Lower leg skin (tissue), 4 donors: ENCODE results near the gene INPP4B. TPM values are rescaled to one million over a fixed set of nuclear protein-coding genes. Genes with fewer than 3 reads are reported as not detected.

ENCODE experiments used
- DNase-seq, 2 donors: peaks; one replicate each; pipeline ENCODE4 v3.0.0-alpha.2; 2019; ENCODE audit warnings: low spot score in 2 of 2
- H3K4me3 ChIP-seq: fragments of 200-600 bp; sonication (generic); 2 replicates; pipeline ENCODE4 v1.5.1; 2017; ENCODE audit warnings: mild to moderate bottlenecking, low read depth; ENCODE audit not compliant: poor library complexity, severe bottlenecking
- POLR2A ChIP-seq, 2 donors: fragments of 450-650 bp; IDR thresholded peaks; one replicate each; pipeline ENCODE4 v1.6.1; 2016 to 2017; ENCODE audit warnings: antibody characterized with exemption in 2 of 2, mild to moderate bottlenecking in 1 of 2, moderate library complexity in 1 of 2
- WGBS, 2 donors: methylation state at CpG; one replicate each; pipeline ENCODE4 v1.1.5; 2018; 5-methylcytosine and 5-hydroxymethylcytosine counted together
- intact Hi-C: fragments of 100-400 bp; cut with DNase I; formaldehyde crosslinking; loops from one replicate; pipeline ENCODE4 v1.15.0; 2023; ENCODE audit warnings: low total_unique reads
- total RNA-seq, 4 donors: library from RNA; depleted of rRNA; stranded (reverse); fragments of >200 nt; gene quantifications; one replicate each; pipeline ENCODE4 v1.1.0, GENCODE V29; 2016
- TF ChIP-seq, protein P1 (sequence below), 3 donors: fragments of 450-650 bp; IDR thresholded peaks; one replicate each; pipeline ENCODE4 v1.5.1; 2016; ENCODE audit warnings: antibody characterized with exemption in 3 of 3, mild to moderate bottlenecking in 3 of 3, moderate library complexity in 2 of 3

Gene INPP4B
- total RNA-seq, 4 donors from 2014 or later, result 7.6 to 18.5 (median 17.6) TPM

DNA sequence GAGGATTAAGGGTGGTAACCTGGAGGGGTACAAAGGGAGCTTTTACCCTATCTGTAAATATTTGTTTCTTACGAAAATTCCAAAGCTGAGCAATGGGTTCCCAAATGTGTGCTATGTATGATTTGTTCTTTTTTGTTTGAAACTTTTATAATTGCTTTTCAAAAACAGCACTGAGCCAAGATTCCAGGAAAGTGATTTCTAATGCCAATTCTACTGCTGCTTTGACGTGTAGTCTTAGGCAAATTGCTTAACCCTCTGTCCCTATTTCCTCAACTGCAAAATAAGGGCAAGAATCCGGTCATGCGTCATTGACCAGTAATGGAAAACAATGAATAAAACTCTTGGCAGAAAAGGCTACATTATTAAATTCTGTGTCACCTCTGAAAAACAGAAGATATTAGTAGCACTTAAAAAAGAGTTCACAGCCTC lies 755.0 kb downstream of the INPP4B start:
- 40% methylated on average over 4 of the region's 4 CpGs for WGBS, 2 donors
- intact Hi-C loops, result no loop called here
- no peak for TF ChIP-seq POLR2A (IDR thresholded peaks at IDR 0.05)
- TF ChIP-seq, protein P1, sequence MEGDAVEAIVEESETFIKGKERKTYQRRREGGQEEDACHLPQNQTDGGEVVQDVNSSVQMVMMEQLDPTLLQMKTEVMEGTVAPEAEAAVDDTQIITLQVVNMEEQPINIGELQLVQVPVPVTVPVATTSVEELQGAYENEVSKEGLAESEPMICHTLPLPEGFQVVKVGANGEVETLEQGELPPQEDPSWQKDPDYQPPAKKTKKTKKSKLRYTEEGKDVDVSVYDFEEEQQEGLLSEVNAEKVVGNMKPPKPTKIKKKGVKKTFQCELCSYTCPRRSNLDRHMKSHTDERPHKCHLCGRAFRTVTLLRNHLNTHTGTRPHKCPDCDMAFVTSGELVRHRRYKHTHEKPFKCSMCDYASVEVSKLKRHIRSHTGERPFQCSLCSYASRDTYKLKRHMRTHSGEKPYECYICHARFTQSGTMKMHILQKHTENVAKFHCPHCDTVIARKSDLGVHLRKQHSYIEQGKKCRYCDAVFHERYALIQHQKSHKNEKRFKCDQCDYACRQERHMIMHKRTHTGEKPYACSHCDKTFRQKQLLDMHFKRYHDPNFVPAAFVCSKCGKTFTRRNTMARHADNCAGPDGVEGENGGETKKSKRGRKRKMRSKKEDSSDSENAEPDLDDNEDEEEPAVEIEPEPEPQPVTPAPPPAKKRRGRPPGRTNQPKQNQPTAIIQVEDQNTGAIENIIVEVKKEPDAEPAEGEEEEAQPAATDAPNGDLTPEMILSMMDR (IDR thresholded peaks at IDR 0.05), result no peak
- DNase-seq, result peak in 1 of 2 donors; percentile 29
- H3K4me3 ChIP-seq, result no peak overlapping the region

DNA sequence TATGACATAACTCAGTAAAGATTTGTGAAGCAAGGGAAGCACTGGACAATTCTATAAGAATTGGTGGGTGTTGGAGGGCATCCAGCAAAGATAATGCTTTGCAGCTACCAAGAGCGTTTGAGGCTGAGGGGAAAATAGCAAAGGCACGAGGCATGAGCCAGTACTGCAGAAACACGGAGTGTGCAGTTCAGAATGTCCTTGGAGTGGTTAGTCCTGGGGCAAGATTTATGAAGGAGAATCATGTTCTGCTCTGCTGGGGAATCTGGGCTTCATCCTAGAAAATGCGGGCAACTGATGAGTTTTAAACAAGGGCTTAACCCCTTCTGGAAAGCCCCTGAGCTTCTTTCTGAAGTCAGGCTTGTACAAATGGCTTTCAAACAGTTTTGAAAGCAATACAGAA lies 757.2 kb downstream of the INPP4B start:
- no peak for DNase-seq
- TF ChIP-seq, protein P1 (IDR thresholded peaks at IDR 0.05), result no peak
- TF ChIP-seq POLR2A (IDR thresholded peaks at IDR 0.05), result no peak
- WGBS, 2 donors, result 39 to 52% methylated on average over 4 of the region's 4 CpGs
- intact Hi-C loops, result no loop called here
- H3K4me3 ChIP-seq, result no peak overlapping the region

DNA sequence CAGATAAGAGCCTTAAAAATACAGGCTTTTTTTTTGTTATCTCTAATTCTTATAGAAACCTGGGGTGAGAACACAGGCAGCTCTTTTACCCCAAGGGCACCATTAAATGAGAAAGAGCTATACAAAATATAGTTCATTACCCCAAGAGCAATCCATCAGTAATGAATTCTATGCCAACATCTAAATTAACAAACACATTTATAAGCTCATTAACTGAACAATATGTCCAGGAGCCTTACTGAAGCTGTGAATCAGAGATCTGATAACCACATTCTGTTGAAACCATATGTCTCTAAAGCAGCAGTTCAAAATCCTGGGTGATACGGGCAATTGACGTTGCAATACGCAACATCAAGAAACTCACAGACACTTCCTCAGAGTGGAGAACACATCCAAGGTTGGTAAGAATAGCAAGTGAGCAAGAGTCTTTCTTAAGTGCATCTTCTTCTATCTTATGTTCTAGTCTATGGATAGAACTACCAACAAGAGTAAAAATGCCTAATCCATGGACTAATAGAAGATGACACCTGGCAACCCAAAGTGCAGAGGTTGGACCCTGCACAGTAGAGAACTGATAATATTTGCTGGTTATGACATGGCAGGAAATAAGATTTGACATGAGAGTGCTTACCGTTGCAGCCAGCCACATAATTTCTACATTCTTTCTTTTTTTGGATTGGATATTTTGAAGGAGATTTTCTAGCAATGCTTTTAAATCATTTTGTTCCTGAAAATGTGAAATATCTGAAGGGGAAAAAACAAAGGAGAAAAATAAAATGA lies 760.4 kb downstream of the INPP4B start:
- WGBS, 2 donors, result 80 to 86% methylated on average over 4 of the region's 4 CpGs
- no peak for TF ChIP-seq POLR2A (IDR thresholded peaks at IDR 0.05)
- TF ChIP-seq, protein P1 (IDR thresholded peaks at IDR 0.05), result no peak
- no peak for DNase-seq
- intact Hi-C loops, result no loop called here
- H3K4me3 ChIP-seq, result no peak overlapping the region

GRCh38 chr4:142083264-142083663 lies 762.8 kb downstream of the INPP4B start:
- no peak overlapping the region for H3K4me3 ChIP-seq
- no peak for TF ChIP-seq POLR2A (IDR thresholded peaks at IDR 0.05)
- TF ChIP-seq, protein P1 (IDR thresholded peaks at IDR 0.05), result no peak
- 89 to 92% methylated on average over 2 of the region's 2 CpGs for WGBS, 2 donors
- no peak for DNase-seq
- intact Hi-C loops, result no loop called here

- TF ChIP-seq, protein P1 (IDR thresholded peaks at IDR 0.05), result no peak
- TF ChIP-seq POLR2A (IDR thresholded peaks at IDR 0.05), result no peak
- intact Hi-C loops, result no loop called here
- H3K4me3 ChIP-seq, result no peak overlapping the region
- 91 to 97% methylated on average over 4 of the region's 4 CpGs for WGBS, 2 donors
- DNase-seq, result no peak
Measured at GRCh38 chr4:142081025-142081424, 765.1 kb downstream of the INPP4B start.
